Upper lobe of left lung (tissue), 4 donors: ENCODE results near the gene CYP24A1.

Experiments used
- POLR2A ChIP-seq, 4 donors: fragments of 450-650 bp; IDR thresholded peaks; one replicate each; pipeline ENCODE4 v1.5.1; 2016 to 2017; ENCODE audit warnings: antibody characterized with exemption in 4 of 4, mild to moderate bottlenecking in 2 of 4
- TF ChIP-seq, protein P1 (sequence below), 6 experiments: fragments of 450-650 bp in 4 of 6; fragments of 200-600 bp in 2 of 6; sonication (generic) in 2 of 6; IDR thresholded peaks; one replicate each; pipeline ENCODE4 v1.5.1; 2016 to 2019; ENCODE audit warnings: antibody characterized with exemption in 6 of 6

DNA sequence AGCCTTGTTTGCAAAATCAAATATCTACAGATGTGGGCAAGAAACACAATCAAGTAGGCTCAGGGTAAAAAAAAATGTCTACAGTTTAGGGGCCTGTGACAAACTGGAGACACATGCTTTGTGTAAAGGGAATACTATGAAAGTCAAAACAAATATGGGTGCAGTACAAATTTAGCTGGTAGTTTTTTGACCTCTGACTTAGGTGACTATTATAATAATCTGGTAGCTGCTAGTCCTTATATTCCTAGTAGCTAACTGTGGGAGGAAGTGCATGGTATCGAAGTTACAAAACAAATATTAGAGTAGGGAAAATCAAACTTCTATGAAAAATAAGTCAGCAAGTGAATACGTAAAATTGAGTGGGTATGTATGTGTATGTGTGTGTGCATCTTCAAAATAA is 35.4 kb downstream of the CYP24A1 start:
- TF ChIP-seq POLR2A (IDR thresholded peaks at IDR 0.05), result no peak
- TF ChIP-seq, protein P1, sequence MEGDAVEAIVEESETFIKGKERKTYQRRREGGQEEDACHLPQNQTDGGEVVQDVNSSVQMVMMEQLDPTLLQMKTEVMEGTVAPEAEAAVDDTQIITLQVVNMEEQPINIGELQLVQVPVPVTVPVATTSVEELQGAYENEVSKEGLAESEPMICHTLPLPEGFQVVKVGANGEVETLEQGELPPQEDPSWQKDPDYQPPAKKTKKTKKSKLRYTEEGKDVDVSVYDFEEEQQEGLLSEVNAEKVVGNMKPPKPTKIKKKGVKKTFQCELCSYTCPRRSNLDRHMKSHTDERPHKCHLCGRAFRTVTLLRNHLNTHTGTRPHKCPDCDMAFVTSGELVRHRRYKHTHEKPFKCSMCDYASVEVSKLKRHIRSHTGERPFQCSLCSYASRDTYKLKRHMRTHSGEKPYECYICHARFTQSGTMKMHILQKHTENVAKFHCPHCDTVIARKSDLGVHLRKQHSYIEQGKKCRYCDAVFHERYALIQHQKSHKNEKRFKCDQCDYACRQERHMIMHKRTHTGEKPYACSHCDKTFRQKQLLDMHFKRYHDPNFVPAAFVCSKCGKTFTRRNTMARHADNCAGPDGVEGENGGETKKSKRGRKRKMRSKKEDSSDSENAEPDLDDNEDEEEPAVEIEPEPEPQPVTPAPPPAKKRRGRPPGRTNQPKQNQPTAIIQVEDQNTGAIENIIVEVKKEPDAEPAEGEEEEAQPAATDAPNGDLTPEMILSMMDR (IDR thresholded peaks at IDR 0.05), result no peak
